Daoy (cell line): ENCODE measurements around the gene PPP2R2C. TPM values are rescaled to one million over a fixed set of nuclear protein-coding genes. Genes with fewer than 3 reads are reported as not detected.
A peak's percentile ranks its signal among the peaks of the same experiment; 100 is the strongest.

ENCODE experiments used
- DNase-seq: peaks from one replicate; pipeline ENCODE4 v3.0.0-alpha.2; 2015; ENCODE audit warnings: low read depth
- total RNA-seq: library from RNA; depleted of rRNA; stranded (reverse); fragments of >200 nt; shearing (Covaris generic); gene quantifications from 2 replicates; pipeline ENCODE4 v1.2.3, GENCODE V29; 2014

Gene PPP2R2C
- total RNA-seq, 1 experiment from 2014 or later = 0.86 TPM

DNA sequence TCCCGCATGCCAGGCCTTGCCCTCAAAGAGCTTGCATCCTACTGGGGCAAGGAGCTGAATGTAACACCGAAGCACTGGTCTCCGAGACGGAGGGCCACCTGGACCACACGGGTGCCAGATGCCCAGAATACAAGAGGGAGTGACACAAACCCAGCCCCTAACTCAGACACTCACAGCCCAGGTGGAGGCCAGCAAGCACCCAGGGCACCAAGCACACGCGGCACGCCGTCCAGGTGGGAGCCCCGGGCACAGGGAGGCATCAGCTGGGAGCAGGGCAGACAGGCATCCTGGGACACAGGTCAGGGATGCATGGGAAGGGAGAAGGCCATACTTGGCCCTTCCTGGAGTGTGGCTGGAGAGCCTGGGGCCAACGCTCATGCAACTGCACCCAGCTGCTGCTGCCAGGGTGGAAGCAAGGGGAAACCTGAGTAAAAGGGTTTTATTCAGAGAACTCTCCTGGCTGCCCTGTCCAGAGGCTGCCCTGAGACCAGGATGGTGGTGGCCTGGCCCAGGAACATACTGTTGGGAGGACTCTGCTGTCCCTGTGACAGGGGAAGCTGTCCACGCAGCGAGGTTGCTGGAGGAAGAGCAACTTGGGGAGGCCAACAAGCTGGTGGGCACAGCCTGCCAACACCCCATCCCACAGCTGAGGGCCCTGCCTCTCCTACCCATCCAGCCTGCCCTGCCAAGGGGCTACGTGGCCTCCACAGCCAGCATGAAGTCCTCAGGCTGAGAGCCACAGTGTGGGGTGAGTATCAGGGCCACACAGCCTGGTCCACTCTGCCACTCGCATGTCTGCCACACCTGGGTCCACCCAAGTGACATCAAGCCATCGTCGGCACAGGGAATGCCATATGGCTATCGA lies 22.2 kb upstream of the PPP2R2C start:
- DNase-seq = no peak

DNA sequence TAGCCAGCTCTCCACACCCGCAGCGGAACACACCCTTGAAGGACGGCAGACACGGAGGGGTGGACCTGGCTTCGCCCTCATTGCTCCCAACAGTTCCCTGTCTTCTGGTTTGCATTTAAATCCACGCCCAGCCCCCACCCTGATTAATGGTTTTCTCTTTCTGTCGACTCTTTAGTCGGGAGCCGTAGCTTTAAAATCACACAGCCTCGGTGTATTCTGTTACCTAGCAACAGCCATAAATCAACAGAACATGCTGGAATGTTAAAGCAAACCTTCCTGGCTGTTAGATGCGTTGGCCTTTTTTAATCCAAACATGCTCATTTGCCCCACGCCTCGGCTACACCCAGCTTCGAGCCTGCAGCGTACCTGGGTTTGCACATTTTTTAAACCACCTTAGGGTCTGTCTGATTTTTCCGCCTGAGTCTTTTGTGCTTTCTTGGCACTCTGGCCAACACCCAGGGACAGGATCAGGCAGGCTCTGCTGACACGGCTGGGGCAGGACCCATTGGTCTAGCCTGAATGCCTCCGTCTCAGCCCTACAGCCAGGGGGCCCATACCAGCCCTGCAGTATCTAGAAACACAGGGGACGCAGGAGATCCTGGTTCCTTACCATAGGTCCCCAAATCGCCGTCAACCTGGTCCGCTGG lies 21.4 kb upstream of the PPP2R2C start:
- no peak for DNase-seq

DNA sequence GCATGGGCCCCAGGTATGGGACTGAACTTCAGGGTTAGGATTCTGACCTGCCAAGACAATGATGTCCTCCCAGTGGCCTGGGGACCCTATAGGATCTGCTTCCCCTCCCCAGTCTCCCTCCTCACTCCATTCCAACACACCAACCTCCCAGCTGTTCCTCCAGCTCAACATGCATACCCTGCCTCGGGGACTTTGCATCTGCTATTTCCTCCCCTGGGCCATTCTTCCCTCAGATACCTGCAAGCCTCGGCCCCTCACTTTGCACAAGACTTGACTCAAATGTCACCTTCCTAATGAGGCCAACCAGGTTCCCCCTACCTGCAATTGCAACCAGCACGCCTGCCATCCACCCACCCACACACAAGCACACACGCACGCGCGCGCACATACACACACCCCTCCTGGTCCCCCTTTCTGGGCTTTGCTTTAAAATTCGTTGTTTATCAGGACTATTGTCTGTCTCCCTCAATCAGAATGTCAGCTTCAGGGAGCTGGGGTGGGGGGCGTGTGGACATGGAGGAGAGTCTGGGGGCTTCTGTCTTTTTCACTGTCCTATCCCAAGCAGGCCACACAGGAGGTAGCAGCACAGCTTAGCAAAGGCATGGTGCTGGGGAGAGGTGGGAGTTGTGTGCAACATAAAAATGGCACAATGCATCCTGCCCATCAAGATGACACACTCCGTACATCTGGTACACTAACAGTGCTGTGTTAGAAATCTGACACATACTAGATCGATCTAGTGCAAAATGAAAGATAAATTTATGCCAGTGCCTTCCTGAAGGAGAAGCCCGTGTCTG lies 20.6 kb upstream of the PPP2R2C start:
- no peak for DNase-seq

DNA sequence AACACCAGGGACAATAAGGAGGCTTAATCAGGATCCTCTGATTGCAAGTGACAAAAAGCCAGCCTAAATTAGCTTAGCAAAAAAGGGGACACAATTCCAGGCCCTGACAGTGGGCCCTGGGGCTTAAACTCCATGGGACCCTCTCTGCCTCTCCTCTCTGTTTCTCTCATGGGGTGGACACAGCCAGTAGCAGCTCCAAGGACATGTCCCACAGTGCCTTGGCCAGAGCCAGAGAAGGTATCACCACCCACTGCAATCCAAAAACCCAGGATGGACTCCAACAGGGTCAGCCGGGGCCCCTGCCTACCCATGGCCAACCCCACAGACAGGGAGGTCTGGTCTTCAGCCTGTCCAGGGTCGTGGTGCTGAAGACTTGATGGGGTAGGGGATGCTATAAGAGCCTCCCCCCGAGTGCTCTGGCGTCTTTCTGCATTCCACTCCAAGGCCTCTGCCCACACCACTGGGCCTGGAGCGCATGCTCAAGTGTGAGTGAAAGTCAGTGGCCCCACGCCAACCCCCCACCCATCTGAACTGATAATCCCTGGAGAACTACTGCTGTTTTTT lies 19.7 kb upstream of the PPP2R2C start:
- DNase-seq = no peak

DNA sequence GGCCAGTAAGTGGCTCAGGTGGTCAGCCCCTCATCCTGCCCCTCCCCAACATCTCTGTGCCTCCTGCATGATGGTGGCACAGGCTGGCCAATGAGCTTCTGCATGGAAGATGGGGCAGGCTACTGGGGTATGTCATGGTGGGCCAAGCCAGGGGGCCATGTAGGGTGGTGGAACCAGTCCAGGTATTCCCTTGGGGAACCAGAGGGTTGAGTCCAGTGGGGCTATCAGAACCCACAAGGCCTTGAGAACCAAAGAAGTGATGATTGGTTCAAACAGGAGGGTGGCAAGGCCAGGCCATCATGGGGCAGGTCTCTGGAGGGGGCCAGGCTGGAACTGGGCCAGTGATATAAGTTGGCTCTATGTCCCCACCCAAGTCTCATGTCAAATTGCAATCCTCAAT lies 18.8 kb upstream of the PPP2R2C start:
- DNase-seq = no peak

DNA sequence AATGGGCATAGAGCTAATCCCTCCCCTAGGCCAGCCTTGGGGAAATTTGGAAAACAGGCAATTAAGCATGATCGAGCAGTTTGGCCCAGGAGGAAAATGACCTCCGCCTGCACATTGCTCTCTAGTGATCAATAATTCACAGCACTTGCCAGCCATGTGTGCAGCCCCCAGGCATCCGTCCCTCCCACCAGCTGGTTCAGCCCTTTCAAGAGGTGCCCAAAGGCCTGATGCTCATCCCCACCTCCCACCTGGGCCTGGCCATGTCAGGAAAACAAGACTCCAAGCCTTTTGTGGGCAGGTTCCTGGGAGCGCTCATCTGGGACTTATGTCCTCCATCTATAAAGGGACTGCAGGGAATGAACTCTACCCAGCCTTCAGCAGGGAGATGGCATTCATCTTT lies 17.5 kb upstream of the PPP2R2C start:
- DNase-seq = no peak

DNA sequence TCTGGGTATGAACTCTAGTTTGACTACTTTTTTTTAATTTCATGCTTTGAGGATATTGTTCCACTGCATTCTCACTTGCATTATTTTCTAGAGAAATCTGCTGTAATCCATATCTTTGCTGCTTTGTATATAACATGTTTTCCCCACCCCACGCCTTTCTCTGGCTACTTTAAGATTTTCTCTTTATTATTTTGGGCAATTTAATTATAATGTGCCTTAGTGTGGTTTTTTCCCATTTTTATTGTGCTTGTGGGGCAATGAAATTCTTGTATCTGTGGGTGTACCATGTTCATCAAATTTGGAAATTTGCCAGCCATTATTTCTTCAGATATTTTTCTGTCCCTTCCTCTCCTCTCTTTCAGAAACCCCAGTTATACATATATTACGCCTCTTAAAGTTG lies 15.1 kb upstream of the PPP2R2C start:
- DNase-seq = no peak

DNA sequence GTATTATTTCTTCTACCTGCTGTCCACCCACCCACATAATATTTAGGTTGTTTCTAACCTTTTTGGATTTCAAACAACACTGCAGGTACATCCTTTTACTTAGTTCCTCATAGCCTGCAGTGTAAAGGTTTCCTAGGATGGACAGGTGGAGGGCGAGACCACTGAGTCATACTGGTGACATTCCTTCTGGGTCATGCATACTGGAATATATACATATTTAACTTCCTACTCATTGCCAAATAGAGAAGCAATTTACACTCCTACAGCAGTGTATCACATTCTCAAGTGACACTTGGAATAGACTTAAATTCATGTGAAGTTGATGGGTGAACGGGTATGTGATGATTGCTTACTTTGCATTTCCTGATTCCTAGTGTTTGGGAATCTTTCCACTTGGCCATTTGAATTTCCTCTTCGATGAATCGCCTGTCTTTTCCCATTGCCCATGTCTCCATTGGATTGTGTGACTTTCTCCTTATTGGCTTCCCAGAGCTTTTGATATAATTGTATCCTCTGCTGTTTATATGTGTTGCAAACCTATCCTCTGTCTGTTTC lies 8.2 kb upstream of the PPP2R2C start:
- peak; percentile 32 for DNase-seq

DNA sequence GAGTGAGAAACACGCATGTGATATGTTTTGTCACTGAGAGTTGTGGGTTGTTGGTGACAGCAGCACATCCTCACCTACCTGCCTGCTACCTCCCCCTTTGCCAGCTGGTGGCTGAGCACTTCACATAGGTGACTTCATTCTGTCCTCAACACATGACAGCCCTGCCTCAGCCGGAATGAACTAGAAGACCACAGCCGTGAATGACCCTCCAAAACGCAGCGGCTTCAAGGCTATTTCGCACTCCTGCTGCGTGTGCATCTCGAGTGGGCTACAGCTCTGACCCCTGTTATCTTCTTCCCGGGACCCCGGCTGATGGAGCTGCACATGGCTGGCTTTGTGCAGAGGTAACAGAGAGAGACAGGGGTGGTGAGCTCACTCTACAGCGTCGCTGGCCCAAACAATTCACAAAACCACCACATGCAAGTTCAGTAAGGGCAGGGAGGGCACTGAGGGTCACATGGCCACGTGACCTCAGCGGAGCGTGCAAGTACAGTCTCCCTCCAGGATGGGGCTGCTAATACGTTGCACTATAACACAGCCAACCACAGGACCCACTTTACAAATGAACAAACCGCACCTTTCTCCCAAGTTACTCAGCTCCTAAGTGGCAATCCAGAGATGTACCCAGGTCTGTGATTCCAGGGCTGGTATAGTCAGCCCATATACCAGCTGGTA lies 6.3 kb upstream of the PPP2R2C start:
- DNase-seq = peak; percentile 16

DNA sequence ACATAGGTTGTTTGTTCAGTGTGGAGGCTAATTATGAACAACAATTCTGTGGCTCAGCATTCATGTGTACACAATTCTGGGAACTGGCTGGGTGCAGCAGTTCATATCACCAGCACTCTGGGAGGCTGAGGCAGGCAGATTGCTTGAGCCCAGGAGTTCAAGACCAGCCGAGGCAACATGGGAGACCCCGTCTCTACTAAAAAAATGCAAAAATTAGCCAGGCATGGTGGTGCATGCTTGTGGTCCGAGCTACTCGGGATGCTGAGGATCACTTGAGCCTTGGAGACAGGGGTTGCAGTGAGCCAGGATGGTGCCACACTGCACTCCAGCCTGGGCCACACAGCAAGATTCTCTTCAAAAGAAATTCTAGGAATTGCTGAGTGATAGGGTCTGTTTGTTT lies 4.5 kb upstream of the PPP2R2C start:
- no peak for DNase-seq

DNA sequence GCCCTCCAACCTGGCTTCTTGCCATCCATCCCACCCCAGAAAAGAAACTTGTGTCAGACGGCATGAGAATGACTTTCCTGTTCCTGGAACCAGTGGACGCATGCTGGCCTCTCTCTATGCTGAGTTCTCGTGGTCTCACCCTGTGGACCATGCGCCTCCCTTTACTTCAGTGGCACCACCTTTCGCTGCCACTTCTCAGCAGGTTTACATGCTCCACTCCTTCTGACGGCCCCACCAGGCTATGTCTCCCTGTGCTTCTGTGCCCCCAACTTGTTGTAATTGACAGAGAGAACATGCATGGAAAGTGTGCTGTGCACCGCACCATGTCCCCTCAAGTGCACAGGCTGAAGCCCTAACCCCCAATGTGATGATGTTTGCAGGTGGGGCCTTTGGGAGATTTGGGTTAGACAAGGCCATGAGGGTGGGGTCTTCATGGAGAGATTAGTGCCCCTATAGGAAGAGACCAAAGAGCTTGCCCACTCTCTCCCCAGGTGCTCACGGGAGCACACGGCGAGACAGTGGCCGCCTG lies 3.1 kb upstream of the PPP2R2C start:
- DNase-seq = no peak

DNA sequence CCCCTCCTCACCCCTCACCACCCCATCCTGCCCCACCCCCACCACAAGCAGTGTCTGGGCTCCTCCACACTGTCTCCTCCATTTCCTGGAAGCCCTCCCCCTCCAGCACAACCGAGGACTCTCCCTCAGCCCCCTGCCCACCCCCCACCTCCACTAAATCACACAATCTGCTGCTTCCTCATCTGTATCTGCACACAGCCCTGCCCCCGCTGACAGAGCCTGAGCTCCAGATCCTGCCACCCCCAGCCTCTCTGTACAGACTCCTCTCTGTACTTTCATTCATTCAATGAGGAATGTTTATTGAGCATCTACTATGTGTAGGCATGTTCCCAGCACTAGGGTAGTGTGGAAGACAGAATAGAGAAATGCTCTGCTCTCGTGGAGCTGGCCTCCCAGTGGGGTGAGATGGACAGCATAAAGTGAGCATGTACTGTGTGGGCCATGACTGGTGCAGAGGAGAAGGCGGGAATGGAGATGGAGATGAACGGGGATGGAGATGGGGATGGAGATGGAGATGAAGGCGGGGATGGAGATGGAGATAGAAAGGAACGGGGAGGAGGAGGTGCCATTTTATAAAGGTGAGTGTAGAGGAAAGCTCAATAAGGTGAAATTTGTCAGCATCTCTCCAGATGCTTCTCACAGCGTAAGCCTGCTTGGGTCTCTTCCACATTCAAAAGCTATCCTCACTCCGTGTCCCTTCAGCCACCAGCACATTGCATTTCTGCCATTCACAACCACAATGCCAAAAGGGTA lies 2.5 kb upstream of the PPP2R2C start:
- no peak for DNase-seq

DNA sequence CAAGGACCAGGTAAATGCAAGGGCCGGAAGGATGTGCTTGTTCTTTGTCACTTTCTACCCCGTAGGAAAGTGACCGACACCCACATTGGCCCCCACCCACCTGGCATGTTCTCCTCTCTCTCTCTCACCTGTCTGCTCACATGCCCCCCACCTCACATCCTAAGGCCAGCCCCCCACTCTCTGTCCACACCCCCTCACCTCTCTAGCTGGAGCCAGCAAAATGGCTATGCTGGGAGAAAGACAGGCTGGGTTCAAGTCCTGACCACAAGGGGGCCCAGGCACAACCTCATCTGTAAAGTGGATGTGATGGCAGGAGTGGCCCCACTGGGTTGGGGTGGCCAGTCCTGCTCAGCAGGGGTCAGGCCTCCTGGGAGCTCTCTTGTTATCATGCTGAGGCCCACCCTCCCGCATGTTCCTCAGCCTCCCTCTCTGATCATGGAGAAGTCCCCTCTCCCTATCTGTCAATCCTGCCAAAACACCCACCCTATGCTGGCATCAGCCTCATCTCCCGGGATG lies 1.7 kb upstream of the PPP2R2C start:
- peak; percentile 28 for DNase-seq

DNA sequence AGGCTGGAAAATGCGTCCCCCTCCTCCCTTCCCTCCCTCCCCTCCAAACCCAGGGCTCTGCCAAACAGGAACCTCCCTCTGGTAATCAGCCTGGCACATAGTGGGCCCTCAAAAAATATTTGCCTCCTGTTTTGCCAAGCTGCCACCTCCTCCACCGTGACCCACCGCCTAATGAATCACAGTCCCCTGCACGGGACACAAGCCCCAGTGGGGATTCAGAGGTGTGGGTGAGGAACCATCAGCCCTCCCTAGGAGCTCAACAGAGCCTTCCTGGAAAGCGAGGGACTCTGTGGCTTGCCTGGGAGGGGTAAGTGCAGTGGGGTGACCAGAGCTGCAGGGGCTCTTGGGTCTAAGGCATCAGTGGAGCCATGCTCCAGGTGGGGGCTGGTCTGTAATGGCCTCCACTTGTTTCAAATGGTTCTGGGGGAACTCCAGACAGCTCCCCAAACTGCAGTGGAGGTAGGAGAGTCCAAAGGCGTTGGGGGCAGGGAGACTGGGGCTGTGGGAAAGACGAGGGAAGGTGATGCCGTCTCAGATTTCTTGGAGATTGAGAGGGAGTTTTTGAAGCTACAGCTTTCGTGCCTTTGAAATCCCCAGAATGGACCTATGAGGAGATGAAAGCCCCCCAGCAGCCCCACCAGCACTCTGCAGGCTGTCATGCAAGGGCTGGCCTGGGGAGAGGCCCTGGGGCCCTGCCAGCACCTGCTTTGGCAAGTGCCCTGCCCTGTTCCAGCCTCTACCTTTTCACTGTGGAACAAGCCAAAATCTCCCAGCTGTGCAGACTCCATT lies 1.0 kb upstream of the PPP2R2C start:
- DNase-seq = no peak

DNA sequence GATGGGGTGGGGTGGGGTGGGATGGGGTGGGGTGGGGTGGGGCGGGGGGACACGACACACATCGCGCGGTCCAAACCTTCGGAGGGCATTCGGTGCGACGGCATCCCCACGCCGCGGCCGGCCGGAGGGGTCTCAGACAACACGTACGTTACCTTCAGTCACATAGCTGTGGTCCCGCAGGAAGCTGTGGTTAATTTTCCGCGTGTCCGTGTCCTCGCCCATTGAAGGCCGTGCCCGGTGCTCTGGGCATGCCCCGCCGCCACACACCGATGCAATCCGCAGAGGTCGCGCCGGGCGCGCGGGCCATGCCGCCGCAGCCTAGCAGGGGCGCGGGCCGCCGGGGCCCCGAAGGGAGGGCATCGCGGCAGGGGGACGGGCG lies 417 bp downstream of the PPP2R2C start:
- DNase-seq = no peak

DNA sequence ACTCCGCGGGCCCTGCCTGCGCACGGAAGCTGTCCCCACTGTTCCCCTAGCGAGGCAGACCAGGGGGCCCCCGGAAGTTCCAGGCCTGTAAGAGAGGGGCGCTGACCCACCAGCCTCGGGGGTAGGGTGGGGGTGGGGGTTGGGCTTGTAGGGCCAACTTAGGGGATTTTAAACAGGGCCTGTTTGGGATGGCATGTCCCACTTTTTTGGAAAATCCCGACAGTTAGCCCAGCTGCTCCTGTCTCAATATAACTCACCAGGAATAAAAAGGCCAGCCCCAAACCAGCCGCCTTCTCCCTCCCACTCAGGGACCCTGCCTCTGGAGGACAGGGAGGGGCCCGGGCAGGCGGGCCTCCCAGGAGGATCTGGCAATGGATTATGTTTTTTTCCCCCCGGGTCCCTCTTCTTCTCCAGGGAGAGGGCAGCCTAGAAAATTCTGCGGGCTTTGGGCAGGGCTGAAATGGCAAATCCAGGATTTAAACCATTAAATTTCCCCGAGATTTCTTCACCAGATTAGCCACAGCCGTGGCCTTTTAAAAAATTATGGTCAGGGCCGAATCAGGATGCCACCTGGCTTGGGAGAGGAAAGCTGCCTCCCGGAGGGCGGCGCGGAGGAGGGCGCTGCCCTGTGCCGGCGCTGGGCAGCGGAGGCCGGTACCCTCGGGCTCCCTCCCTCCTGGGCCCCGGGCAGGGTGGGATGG lies 957 bp downstream of the PPP2R2C start:
- DNase-seq = no peak

DNA sequence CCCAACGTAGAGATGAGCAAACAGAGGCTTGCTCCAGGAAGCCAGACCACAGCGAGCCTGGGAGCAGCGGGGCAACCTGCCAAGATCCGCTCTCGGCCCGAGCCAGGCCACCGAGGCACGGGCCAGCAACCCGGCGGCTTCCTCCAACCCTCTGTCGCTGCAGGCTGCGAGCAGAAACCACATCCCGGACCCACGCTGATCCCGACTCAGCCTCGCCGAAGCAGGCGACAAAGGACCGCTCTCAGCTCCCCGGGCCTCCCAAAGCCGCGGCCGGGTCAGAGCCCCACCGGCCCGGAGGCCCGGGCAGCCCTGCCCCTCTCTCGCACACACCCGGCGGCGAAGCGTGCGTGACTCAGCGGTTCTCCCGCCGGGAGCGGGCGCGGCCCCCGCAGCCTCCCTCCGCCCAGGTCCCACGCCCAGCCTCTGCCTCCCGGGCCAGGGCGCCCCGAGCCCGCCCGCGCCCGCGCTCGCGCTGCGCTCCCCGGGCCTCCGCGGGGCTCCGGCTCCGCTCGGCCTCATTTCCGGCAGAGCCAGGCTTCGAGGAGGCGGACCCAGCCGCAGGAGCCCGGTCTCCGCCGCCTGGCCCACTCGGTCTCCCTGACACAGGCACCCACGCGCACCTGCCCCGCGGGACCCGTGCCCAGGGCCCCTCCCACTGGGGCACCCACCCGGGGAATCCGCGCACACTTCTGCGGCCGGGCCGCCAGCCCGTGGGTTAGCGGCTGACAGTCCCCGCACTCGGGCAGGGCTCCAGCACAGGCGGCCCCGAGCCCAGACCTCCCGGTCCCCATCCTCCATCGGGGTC lies 1.7 kb downstream of the PPP2R2C start:
- peak; percentile 68 for DNase-seq
